ENCODE results near the gene ACAA2. TPM values are rescaled to one million over a fixed set of nuclear protein-coding genes. Genes with fewer than 3 reads are reported as not detected.

Gene ACAA2
- total and polyA plus RNA-seq, 10 of the 15 experiments (the other 5 are each of a cell fraction or from before 2014, with no cell fraction given) = 43.1 to 134 (median 64.6) TPM

DNA sequence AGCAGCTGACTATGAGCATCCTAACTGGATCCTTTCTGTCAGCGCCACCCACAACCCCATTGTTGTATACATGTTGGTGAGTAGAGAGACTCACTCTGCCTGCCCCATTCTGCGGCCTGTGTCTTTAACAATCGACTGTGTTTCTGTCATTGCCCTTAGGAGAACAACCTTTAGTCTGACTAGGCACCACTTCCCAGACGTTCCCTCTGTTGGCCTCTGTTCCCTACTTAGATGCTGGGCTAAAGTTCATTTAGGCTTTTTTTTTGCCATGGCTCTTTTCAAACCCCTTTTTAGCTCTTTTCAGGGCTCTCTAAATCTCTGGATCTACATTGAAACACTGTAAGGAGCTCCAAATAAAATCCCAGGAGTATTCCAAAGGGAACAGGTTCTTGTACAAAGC is 20.5 kb upstream of the ACAA2 start:
- no peaks in the 10 kb centered on the region for H3K27me3 ChIP-seq (replicated peaks in 1 of 2; ENCODE audit: control insufficient read depth in 2 of 2, insufficient read depth in 2 of 2, low read length in 1 of 2)
- no peak overlapping the region for H3K4me2 ChIP-seq (ENCODE audit: control insufficient read depth, insufficient read depth)
- ChIA-PET CTCF (interaction anchor here (1.4 kb wide), 1 partner anchor 25 kb away, joined by 4 read pairs; no protein-coding TSS in a partner anchor), RAD21 (ENCODE audit: unreplicated experiment) (interaction anchor here (0.6 kb wide), 1 partner anchor 189 kb away, joined by 4 read pairs; no protein-coding TSS in a partner anchor), POLR2A (no interaction called here), SMC1A (ENCODE audit: uncharacterized antibody, unreplicated experiment) (no interaction called here)
- H4K20me1 ChIP-seq (ENCODE audit: control insufficient read depth, insufficient read depth) = no peaks in the 10 kb centered on the region
- H2AFZ ChIP-seq (ENCODE audit: control insufficient read depth, low read depth, low read length) = no peak overlapping the region
- 51% methylated on average over 4 of the region's 4 CpGs for whole genome bisulfite sequencing (ENCODE audit: insufficient coverage, insufficient replicate concordance, low lambda C conversion rate, missing lambda C conversion rate)
- FAIRE-seq (no peak), ATAC-seq (no peak), DNase-seq (ENCODE audit: low read depth, low spot score) (no peak)
- no peaks in the 10 kb centered on the region for H3K4me1 ChIP-seq (ENCODE audit: control insufficient read depth, insufficient read depth, low read length)
- intact Hi-C loops (cut with micrococcal nuclease; ENCODE audit: unreplicated experiment) = no loop called here
- H3K9me3 ChIP-seq (replicated peaks; ENCODE audit: control insufficient read depth, insufficient read depth, low read length) = no peaks in the 10 kb centered on the region
- H3K27ac ChIP-seq (ENCODE audit: control insufficient read depth, insufficient read depth) = no peak overlapping the region
- H3K4me3 ChIP-seq = no peak overlapping the region
- no TSS peak for BruUV-seq (replicated peaks)
- H3K36me3 ChIP-seq (ENCODE audit: control insufficient read depth in 2 of 2, insufficient read depth in 2 of 2, low read length in 1 of 2) = no peaks in the 10 kb centered on the region
- no peak overlapping the region for H3K9ac ChIP-seq (ENCODE audit: control insufficient read depth, insufficient read depth, low read length)
- H3K79me2 ChIP-seq (ENCODE audit: control insufficient read depth, insufficient read depth, low read length) = no peaks in the 10 kb centered on the region
- TF ChIP-seq, protein P1, sequence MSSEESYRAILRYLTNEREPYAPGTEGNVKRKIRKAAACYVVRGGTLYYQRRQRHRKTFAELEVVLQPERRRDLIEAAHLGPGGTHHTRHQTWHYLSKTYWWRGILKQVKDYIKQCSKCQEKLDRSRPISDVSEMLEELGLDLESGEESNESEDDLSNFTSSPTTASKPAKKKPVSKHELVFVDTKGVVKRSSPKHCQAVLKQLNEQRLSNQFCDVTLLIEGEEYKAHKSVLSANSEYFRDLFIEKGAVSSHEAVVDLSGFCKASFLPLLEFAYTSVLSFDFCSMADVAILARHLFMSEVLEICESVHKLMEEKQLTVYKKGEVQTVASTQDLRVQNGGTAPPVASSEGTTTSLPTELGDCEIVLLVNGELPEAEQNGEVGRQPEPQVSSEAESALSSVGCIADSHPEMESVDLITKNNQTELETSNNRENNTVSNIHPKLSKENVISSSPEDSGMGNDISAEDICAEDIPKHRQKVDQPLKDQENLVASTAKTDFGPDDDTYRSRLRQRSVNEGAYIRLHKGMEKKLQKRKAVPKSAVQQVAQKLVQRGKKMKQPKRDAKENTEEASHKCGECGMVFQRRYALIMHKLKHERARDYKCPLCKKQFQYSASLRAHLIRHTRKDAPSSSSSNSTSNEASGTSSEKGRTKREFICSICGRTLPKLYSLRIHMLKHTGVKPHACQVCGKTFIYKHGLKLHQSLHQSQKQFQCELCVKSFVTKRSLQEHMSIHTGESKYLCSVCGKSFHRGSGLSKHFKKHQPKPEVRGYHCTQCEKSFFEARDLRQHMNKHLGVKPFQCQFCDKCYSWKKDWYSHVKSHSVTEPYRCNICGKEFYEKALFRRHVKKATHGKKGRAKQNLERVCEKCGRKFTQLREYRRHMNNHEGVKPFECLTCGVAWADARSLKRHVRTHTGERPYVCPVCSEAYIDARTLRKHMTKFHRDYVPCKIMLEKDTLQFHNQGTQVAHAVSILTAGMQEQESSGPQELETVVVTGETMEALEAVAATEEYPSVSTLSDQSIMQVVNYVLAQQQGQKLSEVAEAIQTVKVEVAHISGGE (CRISPR knock-in tag; IDR thresholded peaks at IDR 0.05) = no peak
- TF ChIP-seq NBN (IDR thresholded peaks at IDR 0.05) (no peak), ZNF217 (IDR thresholded peaks at IDR 0.05) (no peak), CHD4 (IDR thresholded peaks at IDR 0.05) (no peak), CBX5 (IDR thresholded peaks at IDR 0.05; ENCODE audit: low read depth) (no peak), BACH1 (IDR thresholded peaks at IDR 0.05; ENCODE audit: borderline replicate concordance) (no peak), GABPA (IDR thresholded peaks at IDR 0.05; ENCODE audit: low read depth) (no peak)
- TF ChIP-seq, protein P2, sequence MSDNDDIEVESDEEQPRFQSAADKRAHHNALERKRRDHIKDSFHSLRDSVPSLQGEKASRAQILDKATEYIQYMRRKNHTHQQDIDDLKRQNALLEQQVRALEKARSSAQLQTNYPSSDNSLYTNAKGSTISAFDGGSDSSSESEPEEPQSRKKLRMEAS (IDR thresholded peaks at IDR 0.05; ENCODE audit: low read depth, low read length) = no peak
- in situ Hi-C loops (cut with MboI) = no loop called here
